K562 (cell line): ENCODE measurements around the gene MICOS13. TPM values are rescaled to one million over a fixed set of nuclear protein-coding genes. Genes with fewer than 3 reads are reported as not detected.

ENCODE experiments used
- AFF4 ChIP-seq: sonication (generic); formaldehyde crosslinking; IDR thresholded peaks from 2 replicates; pipeline ENCODE4 v1.8.0; 2023; ENCODE audit warnings: mild to moderate bottlenecking, missing genetic modification reagents
- MCM2 ChIP-seq: fragments of 450-650 bp; IDR thresholded peaks from 2 replicates; pipeline ENCODE4 v1.6.1; 2017; ENCODE audit warnings: low read depth, mild to moderate bottlenecking
- POLR2A ChIP-seq: fragments of 450-650 bp; conservative IDR thresholded peaks from 2 replicates; pipeline ENCODE4 v1.6.1; 2016
- PRDM10 ChIP-seq: fragments of 450-650 bp; IDR thresholded peaks from 2 replicates; pipeline ENCODE4 v1.6.1; 2018; ENCODE audit not compliant: partially characterized antibody
- polyA plus RNA-seq, 8 experiments: library from polyadenylated mRNA; depleted of rRNA in 4 of 8; stranded (reverse) in 5 of 8; unstranded in 3 of 8; fragments of >200 nt; fragmentation: Nextera tagmentation in 2 of 8; fragmentation: Illumina TruSeq in 1 of 8; extraction: Ambion mirVana in 2 of 8; extraction: Trizol in 1 of 8; gene quantifications; 2 replicates each; pipeline versions ENCODE4 v1.2.1 to v1.2.3, GENCODE V29; 2011 to 2014; ENCODE audit warnings: inconsistent platforms in 1 of 8, missing spikeins in 1 of 8
- total RNA-seq, 7 experiments: library from RNA; depleted of rRNA in 6 of 7; stranded (reverse); fragments of >200 nt in 6 of 7; fragmentation: Illumina TruSeq in 2 of 7; extraction: Trizol in 2 of 7; gene quantifications; 2 replicates each; pipeline versions ENCODE4 v1.2.1 to v1.2.3, GENCODE V29; 2011 to 2021; ENCODE audit warnings: low replicate concordance in 1 of 7

The MICOS13 gene
- total and polyA plus RNA-seq, 9 of the 15 experiments (the other 6 are each of a cell fraction or from before 2014, with no cell fraction given): 15.5 to 220 (median 49.4) TPM

- TF ChIP-seq PRDM10 (no peak), MCM2 (no peak), POLR2A (peak; percentile 9; the same call in 1 of the 2 replicates), AFF4 (CRISPR knock-in tag) (no peak)
These were observed 23.8 kb upstream of the MICOS13 start (continued) for GRCh38 chr19:5703819-5704818.
